Vagina (tissue), 2 donors: ENCODE results near the gene C1QTNF8.

Experiments
- CTCF ChIP-seq, 3 experiments: fragments of 450-650 bp in 2 of 3; fragments of 200-600 bp in 1 of 3; sonication (generic) in 1 of 3; IDR thresholded peaks; one replicate each; pipeline ENCODE4 v1.5.1; 2017 to 2019; ENCODE audit warnings: antibody characterized with exemption in 3 of 3, mild to moderate bottlenecking in 2 of 3, moderate library complexity in 2 of 3
- POLR2A ChIP-seq, 2 donors: fragments of 450-650 bp; IDR thresholded peaks; one replicate each; pipeline ENCODE4 v1.6.1; 2017; ENCODE audit warnings: antibody characterized with exemption in 2 of 2, mild to moderate bottlenecking in 2 of 2, moderate library complexity in 2 of 2

DNA sequence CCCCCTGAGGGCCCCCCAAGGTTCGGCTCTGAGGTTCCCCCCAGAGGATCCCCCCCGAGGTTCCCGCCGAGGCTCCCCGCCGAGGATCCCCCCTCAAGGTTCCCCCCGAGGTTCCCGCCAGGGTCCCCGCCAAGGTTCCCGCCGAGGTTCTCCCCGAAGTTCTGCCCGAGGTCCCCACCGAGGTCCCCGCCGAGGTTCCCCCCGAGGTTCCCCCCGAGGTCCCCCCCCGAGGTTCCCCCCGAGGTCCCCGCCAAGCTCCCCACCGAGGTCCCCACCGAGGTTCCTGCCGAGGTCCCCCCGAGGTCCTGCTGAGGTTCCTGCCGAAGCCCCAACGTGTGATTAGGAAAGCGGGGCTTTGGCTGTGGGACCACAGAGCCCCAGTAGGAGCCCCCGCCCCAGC is 55.7 kb downstream of the C1QTNF8 start:
- no peak for TF ChIP-seq CTCF (IDR thresholded peaks at IDR 0.05)
- no peak for TF ChIP-seq POLR2A (IDR thresholded peaks at IDR 0.05)
